ENCODE measurements around the gene GAP43.

The GAP43 gene

DNA sequence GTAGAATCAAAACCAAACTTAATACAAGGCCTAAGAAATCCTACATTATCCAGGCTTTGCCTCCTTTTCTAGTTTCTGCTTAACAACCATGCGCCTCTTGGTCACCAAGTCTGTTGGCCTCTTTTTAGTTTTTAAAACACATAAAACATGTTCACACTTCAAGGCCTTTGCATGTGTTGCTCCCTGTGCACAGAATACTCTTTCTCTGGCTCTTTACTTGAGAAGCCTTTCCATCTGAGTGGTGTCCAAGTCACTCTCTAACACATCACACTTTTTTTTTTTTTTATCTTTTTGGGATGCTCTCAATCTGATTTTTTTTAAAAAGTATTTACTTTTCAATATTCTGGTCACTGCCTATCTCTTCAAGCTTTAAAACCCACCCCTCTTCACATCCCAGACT is 14.9 kb downstream of the GAP43 start:
- Mint-ChIP-seq H3K36me3 (ENCODE audit: low read depth) (no peaks in the 10 kb centered on the region), H3K4me1 (no peaks in the 10 kb centered on the region), H3K27ac (no peak overlapping the region), H3K27me3 (ENCODE audit: low read depth) (no peaks in the 10 kb centered on the region), H3K4me3 (no peak overlapping the region), H3K9me3 (no peaks in the 10 kb centered on the region)
- TF ChIP-seq CTCF (IDR thresholded peaks at IDR 0.05; ENCODE audit: unreplicated experiment in 3 of 3), result no peak

DNA sequence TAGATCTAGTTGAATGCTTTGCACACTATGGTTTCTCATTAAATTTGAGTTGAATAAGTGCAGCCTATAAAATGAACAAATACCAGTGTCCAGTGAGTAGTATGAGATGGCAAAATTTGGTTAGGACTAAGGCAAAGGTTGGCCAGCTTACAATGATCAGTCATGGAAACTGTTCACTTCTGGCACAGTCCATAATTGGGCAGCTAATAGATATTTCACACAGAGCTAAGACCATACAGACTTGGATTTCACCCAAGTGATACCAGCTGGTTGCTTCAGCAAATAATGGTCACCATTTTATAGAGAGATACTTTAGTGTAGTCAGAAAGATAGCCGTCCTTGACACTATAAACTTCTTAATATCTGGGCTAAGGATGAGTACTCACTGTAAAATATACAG is 15.7 kb downstream of the GAP43 start:
- no peaks in the 10 kb centered on the region for H3K4me1 Mint-ChIP-seq
- no peaks in the 10 kb centered on the region for H3K9me3 Mint-ChIP-seq
- no peak overlapping the region for H3K27ac Mint-ChIP-seq
- no peaks in the 10 kb centered on the region for H3K36me3 Mint-ChIP-seq (ENCODE audit: low read depth)
- TF ChIP-seq CTCF (IDR thresholded peaks at IDR 0.05; ENCODE audit: unreplicated experiment in 3 of 3), result no peak
- no peak overlapping the region for H3K4me3 Mint-ChIP-seq
- no peaks in the 10 kb centered on the region for H3K27me3 Mint-ChIP-seq (ENCODE audit: low read depth)

- no peaks in the 10 kb centered on the region for H3K9me3 Mint-ChIP-seq
- no peak overlapping the region for H3K4me3 Mint-ChIP-seq
- no peak overlapping the region for H3K27ac Mint-ChIP-seq
These were observed 21.1 kb downstream of the GAP43 start for GRCh38 chr3:115644391-115644790.

GRCh38 chr3:115646027-115646690 is 22.8 kb downstream of the GAP43 start:
- no peaks in the 10 kb centered on the region for H3K36me3 Mint-ChIP-seq (ENCODE audit: low read depth)

More at GRCh38 chr3:115644391-115644790, 21.1 kb downstream of the GAP43 start:
- H3K4me1 Mint-ChIP-seq, result no peaks in the 10 kb centered on the region
- H3K27me3 Mint-ChIP-seq (ENCODE audit: low read depth), result no peaks in the 10 kb centered on the region
- no peak for TF ChIP-seq CTCF (IDR thresholded peaks at IDR 0.05; ENCODE audit: unreplicated experiment in 3 of 3)
- H3K36me3 Mint-ChIP-seq (ENCODE audit: low read depth), result no peaks in the 10 kb centered on the region

GRCh38 chr3:115648559-115648958 is 25.2 kb downstream of the GAP43 start:
- TF ChIP-seq CTCF (IDR thresholded peaks at IDR 0.05; ENCODE audit: unreplicated experiment in 3 of 3), result no peak
- Mint-ChIP-seq H3K27me3 (ENCODE audit: low read depth) (no peaks in the 10 kb centered on the region), H3K27ac (no peak overlapping the region), H3K4me1 (no peaks in the 10 kb centered on the region), H3K4me3 (no peak overlapping the region), H3K9me3 (no peaks in the 10 kb centered on the region), H3K36me3 (ENCODE audit: low read depth) (no peaks in the 10 kb centered on the region)

More at GRCh38 chr3:115646027-115646690, 22.8 kb downstream of the GAP43 start:
- no peaks in the 10 kb centered on the region for H3K9me3 Mint-ChIP-seq
- no peaks in the 10 kb centered on the region for H3K4me1 Mint-ChIP-seq
- H3K27ac Mint-ChIP-seq, result no peak overlapping the region
- no peaks in the 10 kb centered on the region for H3K27me3 Mint-ChIP-seq (ENCODE audit: low read depth)
- no peak for TF ChIP-seq CTCF (IDR thresholded peaks at IDR 0.05; ENCODE audit: unreplicated experiment in 3 of 3)
- H3K4me3 Mint-ChIP-seq, result no peak overlapping the region

- Mint-ChIP-seq H3K9me3 (no peaks in the 10 kb centered on the region), H3K4me3 (no peak overlapping the region), H3K36me3 (ENCODE audit: low read depth) (no peaks in the 10 kb centered on the region), H3K27me3 (ENCODE audit: low read depth) (no peaks in the 10 kb centered on the region), H3K4me1 (no peaks in the 10 kb centered on the region), H3K27ac (no peak overlapping the region)
- no peak for TF ChIP-seq CTCF (IDR thresholded peaks at IDR 0.05; ENCODE audit: unreplicated experiment in 3 of 3)
These were observed 27.8 kb downstream of the GAP43 start for GRCh38 chr3:115651087-115651486.

Measured in nephron (organoid).